NB4 (cell line): ENCODE data around the gene CKAP4.

Source experiments
- CTCF ChIP-seq: IDR thresholded peaks from one replicate; pipeline ENCODE4 v1.5.1; 2012; ENCODE audit warnings: low read depth, low read length
- MAX ChIP-seq: IDR thresholded peaks from 2 replicates; pipeline ENCODE4 v1.6.1; 2011; ENCODE audit warnings: low read depth, low read length
- MYC ChIP-seq: IDR thresholded peaks from 2 replicates; pipeline ENCODE4 v1.6.1; 2011; ENCODE audit warnings: low read depth, low read length
- POLR2A ChIP-seq: IDR thresholded peaks from 2 replicates; pipeline ENCODE4 v1.6.1; 2011; ENCODE audit warnings: mild to moderate bottlenecking; ENCODE audit not compliant: insufficient read length; ENCODE audit errors: extremely low read depth

DNA sequence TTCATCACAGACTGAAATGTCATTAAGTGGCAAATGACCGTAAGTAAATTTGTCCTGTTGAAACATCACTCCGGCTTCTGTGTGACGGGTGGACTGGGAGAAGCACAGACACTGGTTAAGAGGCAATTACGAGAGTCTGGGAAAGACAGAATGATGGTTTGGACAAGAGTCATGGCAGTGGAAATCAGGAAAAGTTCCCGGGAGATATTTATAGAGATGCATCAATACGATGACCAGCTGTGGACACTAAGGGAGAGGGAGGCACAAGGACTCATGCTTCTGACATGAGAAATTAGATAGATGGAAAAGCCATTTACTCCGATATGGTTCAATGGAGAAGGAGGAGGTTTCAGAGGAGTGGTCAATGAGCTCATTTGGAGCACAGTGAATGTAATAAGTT, 27.3 kb downstream of the CKAP4 start:
- no peak for TF ChIP-seq CTCF
- no peak for TF ChIP-seq POLR2A
- TF ChIP-seq MAX, result no peak
- no peak for TF ChIP-seq MYC
